Mesenchymal stem cell (in vitro differentiated cells and primary cell): ENCODE data around the gene PDHX.

Experiments used
- DNase-seq: peaks from one replicate; pipeline ENCODE4 v3.0.0-alpha.2; 2013
- H2AFZ ChIP-seq: one replicate; pipeline ENCODE4 v1.6.1; 2013; ENCODE audit warnings: low read depth, mild to moderate bottlenecking, control low read depth, inconsistent platforms, low read length, moderate library complexity
- H2AK5ac ChIP-seq: 2 replicates; pipeline ENCODE4 v1.6.1; 2013; ENCODE audit warnings: low read length, moderate library complexity, mild to moderate bottlenecking, inconsistent platforms; ENCODE audit not compliant: severe bottlenecking
- H2BK120ac ChIP-seq: one replicate; pipeline ENCODE4 v1.6.1; 2013; ENCODE audit warnings: low read depth, mild to moderate bottlenecking, inconsistent platforms, low read length, moderate library complexity
- H2BK12ac ChIP-seq, 2 experiments: one replicate each; pipeline ENCODE4 v1.6.1; 2013; ENCODE audit warnings: inconsistent platforms in 2 of 2, low read length in 2 of 2, mild to moderate bottlenecking in 2 of 2, moderate library complexity in 2 of 2, control low read depth in 1 of 2
- H2BK15ac ChIP-seq: one replicate; pipeline ENCODE4 v1.6.1; 2013; ENCODE audit warnings: mild to moderate bottlenecking, low read depth, inconsistent platforms; ENCODE audit not compliant: poor library complexity, severe bottlenecking
- H2BK5ac ChIP-seq: 2 replicates; pipeline ENCODE4 v1.6.1; 2013; ENCODE audit warnings: low read depth, mild to moderate bottlenecking, low read length, control low read depth, inconsistent platforms; ENCODE audit not compliant: poor library complexity, severe bottlenecking
- H3K14ac ChIP-seq, 2 experiments: one replicate each; pipeline ENCODE4 v1.6.1; 2013; ENCODE audit warnings: inconsistent platforms in 2 of 2, low read length in 2 of 2, control low read depth in 1 of 2, mild to moderate bottlenecking in 1 of 2, moderate library complexity in 1 of 2
- H3K18ac ChIP-seq, 2 experiments: one replicate each; pipeline ENCODE4 v1.6.1; 2013; ENCODE audit warnings: inconsistent platforms in 2 of 2, low read length in 2 of 2, control low read depth in 1 of 2, low read depth in 1 of 2, mild to moderate bottlenecking in 1 of 2
- H3K23ac ChIP-seq, 2 experiments: one replicate each; pipeline ENCODE4 v1.6.1; 2013; ENCODE audit warnings: inconsistent platforms in 2 of 2, low read length in 2 of 2, mild to moderate bottlenecking in 2 of 2, moderate library complexity in 2 of 2, control low read depth in 1 of 2
- H3K27ac ChIP-seq: 2 replicates; pipeline ENCODE4 v1.5.1; 2013; ENCODE audit warnings: mild to moderate bottlenecking, moderate library complexity, low read length, control low read depth, inconsistent platforms; ENCODE audit not compliant: poor library complexity, severe bottlenecking
- H3K27me3 ChIP-seq, 2 experiments: 2 replicates each; pipeline versions ENCODE4 v1.6.1 to v1.7.0; 2013; ENCODE audit warnings: low read length in 2 of 2, mild to moderate bottlenecking in 2 of 2, moderate library complexity in 2 of 2, control low read depth in 1 of 2, inconsistent platforms in 1 of 2; ENCODE audit not compliant: control insufficient read depth in 1 of 2, insufficient read depth in 1 of 2
- H3K36me3 ChIP-seq, 2 experiments: 2 replicates each; pipeline versions ENCODE4 v1.6.1 to v1.7.0; 2013; ENCODE audit warnings: low read length in 2 of 2, control low read depth in 1 of 2, inconsistent platforms in 1 of 2, low read depth in 1 of 2, mild to moderate bottlenecking in 1 of 2; ENCODE audit not compliant: insufficient read depth in 2 of 2, control insufficient read depth in 1 of 2
- H3K4ac ChIP-seq, 2 experiments: one replicate each; pipeline ENCODE4 v1.6.1; 2013; ENCODE audit warnings: inconsistent platforms in 2 of 2, low read length in 2 of 2, mild to moderate bottlenecking in 2 of 2, moderate library complexity in 2 of 2, control low read depth in 1 of 2, low read depth in 1 of 2
- H3K4me1 ChIP-seq: 2 replicates; pipeline ENCODE4 v1.6.1; 2013; ENCODE audit warnings: low read depth, low read length, control low read depth; ENCODE audit not compliant: control insufficient read depth, insufficient read depth
- H3K4me2 ChIP-seq: 2 replicates; pipeline ENCODE4 v1.6.1; 2013; ENCODE audit warnings: low read length, mild to moderate bottlenecking, inconsistent platforms; ENCODE audit not compliant: poor library complexity, severe bottlenecking
- H3K4me3 ChIP-seq, 2 experiments: 2 replicates each; pipeline versions ENCODE4 v1.5.1 to v1.7.0; 2013; ENCODE audit warnings: low read length in 2 of 2, mild to moderate bottlenecking in 2 of 2, control low read depth in 1 of 2, low read depth in 1 of 2; ENCODE audit not compliant: insufficient read depth in 1 of 2
- H3K79me1 ChIP-seq: replicated peaks from 2 replicates; pipeline ENCODE4 v1.6.1; 2013; ENCODE audit warnings: mild to moderate bottlenecking, control low read depth, low read length, inconsistent platforms; ENCODE audit not compliant: poor library complexity, severe bottlenecking
- H3K9ac ChIP-seq: 2 replicates; pipeline ENCODE4 v1.7.0; 2013; ENCODE audit warnings: mild to moderate bottlenecking, low read length, moderate library complexity
- H3K9me3 ChIP-seq: 2 replicates; pipeline ENCODE4 v1.7.0; 2013; ENCODE audit warnings: mild to moderate bottlenecking, low read length; ENCODE audit not compliant: control insufficient read depth
- H4K8ac ChIP-seq: one replicate; pipeline ENCODE4 v1.6.1; 2013; ENCODE audit warnings: inconsistent platforms, mild to moderate bottlenecking, low read length, moderate library complexity
- H4K91ac ChIP-seq: one replicate; pipeline ENCODE4 v1.6.1; 2013; ENCODE audit warnings: mild to moderate bottlenecking, low read length, inconsistent platforms
- WGBS: methylation state at CpG from one replicate; pipeline ENCODE4 v1.1.7; 2013; ENCODE audit warnings: mixed read lengths; 5-methylcytosine and 5-hydroxymethylcytosine counted together

Gene PDHX

DNA sequence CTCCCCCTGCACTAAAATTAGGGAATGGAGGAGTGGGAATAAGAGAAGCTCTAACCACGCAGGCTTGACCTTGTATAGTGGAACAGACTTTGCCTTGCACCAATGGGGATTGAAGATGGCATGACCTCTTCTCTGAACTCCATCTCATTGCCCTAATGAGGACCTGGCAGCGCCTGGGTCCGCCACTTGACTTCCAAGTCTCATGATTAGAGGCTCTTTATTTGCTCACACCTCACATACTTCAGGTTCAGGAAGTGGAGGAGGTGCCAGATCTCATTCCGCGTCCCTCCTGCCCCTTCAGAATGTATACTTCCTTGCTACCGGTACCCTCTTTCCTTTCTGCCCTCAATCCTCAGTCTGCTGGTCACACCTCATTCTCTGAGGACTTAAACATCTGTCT, 116.6 kb downstream of the PDHX start:
- H3K4me1 ChIP-seq, result peaks cover 6% of the 10 kb centered on the region
- no peak overlapping the region for H2AFZ ChIP-seq
- no peak overlapping the region for H2BK5ac ChIP-seq
- H3K9me3 ChIP-seq, result no peaks in the 10 kb centered on the region
- no peak overlapping the region for H2BK15ac ChIP-seq
- H3K9ac ChIP-seq, result no peak overlapping the region
- peak overlapping the region; percentile 61 for H4K91ac ChIP-seq
- H3K36me3 ChIP-seq, result no peaks in the 10 kb centered on the region
- H2BK12ac ChIP-seq, result peak overlapping the region; percentile 17 to 94
- H3K18ac ChIP-seq, result peak overlapping the region; percentile 55 to 71
- no peak overlapping the region for H4K8ac ChIP-seq
- H3K27me3 ChIP-seq, result no peaks in the 10 kb centered on the region
- H3K4me3 ChIP-seq, result no peak overlapping the region
- peaks cover 3% of the 10 kb centered on the region for H3K79me1 ChIP-seq
- no peak overlapping the region for H3K4me2 ChIP-seq
- H3K27ac ChIP-seq, result no peak overlapping the region
- H2AK5ac ChIP-seq, result peak overlapping the region; percentile 70
- H3K23ac ChIP-seq, result no peak overlapping the region
- no peak for DNase-seq
- peak overlapping the region in 1 of 2 experiments; percentile 35 for H3K4ac ChIP-seq
- H3K14ac ChIP-seq, result no peak overlapping the region
- no peak overlapping the region for H2BK120ac ChIP-seq
- WGBS, result 94% methylated on average over 6 of the region's 6 CpGs

DNA sequence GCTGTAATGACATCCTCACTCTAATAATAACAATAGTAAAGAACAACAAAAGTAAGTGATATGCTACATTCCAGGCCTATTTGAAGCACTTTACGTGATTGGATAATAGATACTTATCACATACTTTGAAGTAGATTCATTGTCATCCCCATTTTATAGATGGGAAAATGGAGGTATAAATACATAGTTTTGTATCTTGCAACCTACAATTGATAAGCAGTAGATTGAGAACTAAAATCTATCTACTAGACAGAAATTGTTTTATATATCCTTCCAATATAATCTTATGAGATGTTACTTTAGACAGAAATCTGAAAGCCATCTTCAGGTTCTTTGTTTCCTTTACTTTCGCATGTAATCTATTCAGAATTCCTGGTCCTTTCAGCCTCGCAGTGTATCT, 118.0 kb downstream of the PDHX start:
- no peak overlapping the region for H3K23ac ChIP-seq
- peak overlapping the region; percentile 27 for H2AK5ac ChIP-seq
- H3K27me3 ChIP-seq, result no peaks in the 10 kb centered on the region
- H2BK120ac ChIP-seq, result no peak overlapping the region
- no peak overlapping the region for H3K9ac ChIP-seq
- no peak overlapping the region for H3K18ac ChIP-seq
- H3K36me3 ChIP-seq, result no peaks in the 10 kb centered on the region
- H3K14ac ChIP-seq, result no peak overlapping the region
- no peak overlapping the region for H2BK12ac ChIP-seq
- no peak overlapping the region for H3K4me3 ChIP-seq
- peaks cover 6% of the 10 kb centered on the region for H3K4me1 ChIP-seq
- no peak overlapping the region for H3K27ac ChIP-seq
- no peak overlapping the region for H3K4me2 ChIP-seq
- peaks cover 3% of the 10 kb centered on the region for H3K79me1 ChIP-seq
- H3K4ac ChIP-seq, result no peak overlapping the region
- H4K91ac ChIP-seq, result no peak overlapping the region
- H2BK15ac ChIP-seq, result no peak overlapping the region
- H2AFZ ChIP-seq, result no peak overlapping the region
- H2BK5ac ChIP-seq, result no peak overlapping the region
- WGBS, result 100% methylated on average over 2 of the region's 3 CpGs
- no peaks in the 10 kb centered on the region for H3K9me3 ChIP-seq
- no peak for DNase-seq
- H4K8ac ChIP-seq, result no peak overlapping the region

DNA sequence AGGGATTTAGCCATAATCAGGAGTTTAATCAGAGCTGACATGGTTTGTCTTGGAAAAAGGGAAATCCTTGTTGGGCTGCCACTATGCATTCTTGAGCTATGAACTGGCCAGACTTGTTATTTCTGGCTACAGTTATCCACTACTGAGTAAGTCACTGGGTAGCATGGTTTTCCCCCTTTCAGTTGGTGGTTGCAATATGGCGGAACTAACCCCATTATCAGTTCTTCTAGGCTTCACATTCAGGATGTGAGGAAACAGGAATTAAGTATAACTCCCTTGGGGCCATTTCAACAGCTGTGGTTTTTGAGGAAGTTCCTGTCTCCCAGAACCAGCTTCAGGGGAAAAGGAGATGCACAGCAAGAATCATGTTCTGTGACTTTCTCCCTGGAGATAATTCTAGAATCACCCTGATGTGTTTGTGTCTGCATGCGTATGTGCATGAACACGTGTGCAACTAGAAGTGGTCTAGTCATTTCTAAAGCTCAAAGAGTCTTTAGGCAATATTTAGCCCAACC, 119.5 kb downstream of the PDHX start:
- Histone ChIP-seq H4K8ac (no peak overlapping the region), H3K23ac (no peak overlapping the region), H3K4me1 (peaks cover 2% of the 10 kb centered on the region), H2BK15ac (no peak overlapping the region), H3K79me1 (peaks cover 3% of the 10 kb centered on the region), H2BK5ac (no peak overlapping the region), H3K4me3 (no peak overlapping the region), H3K36me3 (no peaks in the 10 kb centered on the region), H3K14ac (no peak overlapping the region), H3K27ac (peak overlapping the region; percentile 69), H3K18ac (peak overlapping the region in 1 of 2 experiments; percentile 16), H3K27me3 (no peaks in the 10 kb centered on the region), H2BK12ac (peak overlapping the region in 1 of 2 experiments; percentile 25), H4K91ac (no peak overlapping the region), H3K9me3 (no peaks in the 10 kb centered on the region), H2AK5ac (no peak overlapping the region), H3K9ac (no peak overlapping the region), H3K4ac (peak overlapping the region in 1 of 2 experiments; percentile 76), H3K4me2 (no peak overlapping the region), H2BK120ac (no peak overlapping the region), H2AFZ (no peak overlapping the region)
- peak; percentile 94 for DNase-seq
- no CpG with 5 or more reads among the region's 3 CpGs for WGBS

DNA sequence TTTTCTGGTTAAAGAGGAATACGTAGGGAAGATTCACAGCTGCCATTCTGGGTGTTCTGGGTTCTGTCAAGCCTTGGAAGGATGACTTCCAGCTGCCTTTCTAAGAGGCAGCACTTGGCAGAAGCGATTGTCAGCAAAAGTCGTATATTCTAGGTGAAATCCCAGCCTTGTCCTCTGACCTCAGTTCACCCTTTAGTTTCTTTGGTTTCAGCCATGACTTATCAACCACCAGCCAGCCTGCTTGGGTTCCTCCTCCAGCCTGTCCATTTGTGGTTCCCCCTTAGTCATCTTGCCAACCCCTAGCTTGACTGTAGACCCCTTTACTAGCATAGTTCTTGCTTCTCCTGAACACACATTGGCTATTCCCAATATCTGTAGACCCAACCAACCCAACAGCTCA, 120.2 kb downstream of the PDHX start:
- no peak overlapping the region for H3K23ac ChIP-seq
- H3K79me1 ChIP-seq, result no peaks in the 10 kb centered on the region
- peak overlapping the region; percentile 33 for H2AK5ac ChIP-seq
- peak overlapping the region; percentile 49 for H2BK15ac ChIP-seq
- no peak overlapping the region for H2BK120ac ChIP-seq
- H3K14ac ChIP-seq, result no peak overlapping the region
- H3K9me3 ChIP-seq, result no peaks in the 10 kb centered on the region
- H3K4ac ChIP-seq, result peak overlapping the region in 1 of 2 experiments; percentile 12
- no peak overlapping the region for H3K27ac ChIP-seq
- peak overlapping the region; percentile 63 for H4K8ac ChIP-seq
- H3K4me2 ChIP-seq, result no peak overlapping the region
- H4K91ac ChIP-seq, result peak overlapping the region; percentile 48
- H2BK5ac ChIP-seq, result no peak overlapping the region
- H3K27me3 ChIP-seq, result no peaks in the 10 kb centered on the region
- DNase-seq, result peak; percentile 80
- WGBS, result 2% methylated on average over 3 of the region's 3 CpGs
- peak overlapping the region; percentile 52 to 65 for H3K18ac ChIP-seq
- H3K4me3 ChIP-seq, result no peak overlapping the region
- H3K9ac ChIP-seq, result no peak overlapping the region
- H3K4me1 ChIP-seq, result no peaks in the 10 kb centered on the region
- H2AFZ ChIP-seq, result no peak overlapping the region
- no peaks in the 10 kb centered on the region for H3K36me3 ChIP-seq
- H2BK12ac ChIP-seq, result peak overlapping the region in 1 of 2 experiments; percentile 94
